Stimulated activated CD4-positive, alpha-beta T cell treated with anti-CD3 and anti-CD28 coated beads, Interleukin-1b, Interleukin-23, amount 100 ng/mL, for 1 hour (primary cell): ENCODE data around the gene ANKRD1.

Experiments used
- DNase-seq, 2 donors: peaks; one replicate each; pipeline ENCODE4 v3.0.0-alpha.2; 2020; ENCODE audit warnings: low read depth in 2 of 2

The ANKRD1 gene

DNA sequence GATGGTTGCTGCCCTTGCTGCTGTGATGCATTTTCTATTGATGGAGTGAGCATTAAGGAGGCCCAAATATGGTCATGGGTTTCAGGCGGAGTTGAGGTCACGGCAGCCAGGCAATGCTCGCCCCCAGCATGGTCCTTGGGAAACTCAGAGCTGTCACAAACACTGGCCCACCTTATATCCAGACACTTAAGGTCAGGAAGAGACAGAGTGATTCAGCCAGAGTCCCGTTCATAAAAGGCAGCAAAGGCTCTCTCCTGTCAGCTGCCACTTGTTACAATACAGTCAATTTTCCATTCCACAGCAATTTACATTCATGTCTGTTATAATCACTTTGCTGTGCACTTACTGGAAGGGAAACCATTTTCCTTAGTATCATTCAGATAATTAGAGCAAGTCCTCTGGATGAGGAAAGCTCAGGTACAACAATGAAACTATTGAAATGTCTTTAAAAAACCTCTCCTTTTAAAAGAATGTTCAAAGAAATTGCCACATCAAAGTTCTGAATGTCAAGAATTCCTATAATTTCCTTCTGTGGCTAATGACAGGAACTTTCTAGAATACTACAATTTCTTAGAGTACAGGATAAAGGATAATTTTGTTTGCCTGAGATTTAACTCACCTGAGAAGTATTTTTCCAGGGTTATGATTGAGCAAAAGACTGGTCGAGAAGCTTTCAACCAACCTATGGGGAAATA is 14.8 kb upstream of the ANKRD1 start:
- no peak for DNase-seq

DNA sequence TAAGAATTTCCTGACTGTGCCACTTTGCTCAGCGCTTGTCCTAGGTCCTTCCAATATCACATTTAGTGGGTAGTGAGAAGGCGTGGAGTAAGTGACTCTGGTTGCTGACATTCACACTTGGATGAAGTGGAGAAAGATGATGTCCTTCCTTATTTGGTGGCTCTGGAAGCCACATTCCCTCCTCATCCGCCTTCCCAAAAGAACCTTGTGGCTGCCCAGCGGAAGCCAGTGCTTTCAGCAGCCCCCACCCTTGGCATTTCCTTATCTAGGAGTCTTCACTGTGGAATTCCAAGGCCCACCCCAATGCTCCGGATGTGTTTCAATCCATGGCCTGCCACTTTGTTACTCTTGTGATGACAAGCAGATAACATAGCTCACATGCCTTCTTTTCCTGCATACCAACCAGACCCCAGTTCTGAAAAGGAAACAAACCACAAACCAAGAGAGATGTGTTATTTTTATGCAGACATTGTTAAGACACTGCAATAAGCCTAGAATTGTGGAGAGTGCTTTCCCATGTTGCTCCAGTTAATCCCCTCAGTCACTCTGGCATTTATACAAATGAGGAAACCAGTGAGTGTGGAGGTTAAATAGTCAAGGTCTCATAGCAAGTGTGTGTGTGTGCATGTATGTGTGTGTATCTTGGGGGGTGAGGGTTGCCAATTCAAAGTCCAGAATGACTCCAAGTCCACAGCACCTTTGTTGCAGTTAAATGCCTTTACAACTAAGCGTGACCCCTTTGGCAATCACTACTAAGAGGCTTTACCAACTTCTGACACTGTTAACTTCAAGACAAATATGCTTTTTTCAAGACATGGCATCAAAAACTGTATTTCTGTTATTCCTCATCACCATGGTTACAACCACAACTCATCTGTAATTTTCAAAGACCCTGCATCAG is 10.3 kb upstream of the ANKRD1 start:
- DNase-seq: no peak

DNA sequence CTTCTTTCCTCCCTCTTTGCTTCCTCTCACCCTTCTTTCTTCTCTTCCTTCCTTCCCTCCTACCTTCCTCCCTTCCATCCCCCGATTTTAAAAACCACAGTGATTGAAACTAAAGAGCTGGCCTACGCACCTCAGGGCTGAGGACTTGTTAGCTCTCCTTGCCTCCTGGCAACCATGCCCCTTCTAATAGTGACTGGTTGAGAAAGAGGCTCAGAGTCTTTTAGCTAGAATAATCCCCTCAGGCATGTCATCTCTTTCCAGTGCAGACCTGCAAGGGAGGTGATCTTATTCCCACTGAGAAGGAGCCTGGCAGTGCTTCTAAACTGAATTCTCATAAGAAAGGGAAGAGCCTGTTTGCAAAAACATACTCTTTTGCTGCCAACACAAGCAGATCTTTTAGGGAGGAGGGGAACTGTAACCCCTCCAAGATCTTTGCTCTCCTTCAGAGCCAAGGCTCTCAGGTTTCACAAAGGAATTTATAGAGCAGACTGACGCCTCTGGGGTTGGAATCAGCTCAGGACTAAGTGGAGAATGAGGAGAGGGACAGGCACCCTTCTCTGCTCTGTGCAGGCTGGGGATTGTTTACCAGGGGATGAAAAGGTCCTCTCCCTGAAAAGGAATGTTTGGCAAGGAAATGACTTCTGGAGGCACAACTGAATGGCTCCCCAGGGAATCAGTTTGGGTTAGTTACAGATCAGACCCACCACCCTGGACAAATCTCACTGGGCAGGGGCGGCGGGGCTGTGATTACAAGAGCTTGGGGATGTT is 9.4 kb upstream of the ANKRD1 start:
- no peak for DNase-seq

DNA sequence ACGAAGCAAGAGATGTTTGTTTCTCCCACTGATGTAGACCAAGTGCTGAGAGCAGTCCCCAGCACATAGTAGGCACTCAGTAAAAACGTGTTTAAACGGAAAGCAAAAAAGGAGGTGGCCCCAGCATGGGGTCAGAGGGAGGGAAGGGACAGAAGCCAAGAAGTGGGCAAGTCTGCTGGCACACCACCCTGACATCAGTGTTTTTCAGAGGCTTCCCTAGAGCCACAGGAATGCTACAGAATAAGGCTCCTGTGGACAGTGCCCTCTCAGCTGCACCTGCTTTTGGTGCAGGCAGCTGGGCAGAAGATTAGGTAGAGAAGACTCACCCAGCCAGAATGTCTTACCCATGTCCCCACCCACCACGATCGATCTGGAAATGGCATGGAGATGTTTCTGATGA is 8.3 kb upstream of the ANKRD1 start:
- DNase-seq: no peak

DNA sequence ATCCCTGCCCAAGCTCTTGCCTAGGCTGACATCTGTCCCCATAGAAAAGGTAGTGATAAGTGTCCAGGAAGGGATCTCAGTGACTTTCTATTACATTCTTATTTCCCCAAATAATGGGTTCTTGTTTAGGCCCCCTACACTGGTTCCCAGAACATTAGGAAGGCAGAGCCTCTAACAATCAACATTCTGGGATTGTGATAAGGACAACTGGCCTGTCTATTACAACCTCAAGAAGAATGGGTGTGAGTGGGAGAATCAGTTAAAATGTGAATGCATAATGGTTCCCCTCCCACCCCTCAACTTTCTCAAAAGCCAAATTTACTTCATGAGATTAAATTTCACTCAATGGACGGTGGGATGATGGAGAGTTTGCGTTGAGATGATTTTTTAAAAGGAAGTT is 6.4 kb upstream of the ANKRD1 start:
- DNase-seq: no peak

DNA sequence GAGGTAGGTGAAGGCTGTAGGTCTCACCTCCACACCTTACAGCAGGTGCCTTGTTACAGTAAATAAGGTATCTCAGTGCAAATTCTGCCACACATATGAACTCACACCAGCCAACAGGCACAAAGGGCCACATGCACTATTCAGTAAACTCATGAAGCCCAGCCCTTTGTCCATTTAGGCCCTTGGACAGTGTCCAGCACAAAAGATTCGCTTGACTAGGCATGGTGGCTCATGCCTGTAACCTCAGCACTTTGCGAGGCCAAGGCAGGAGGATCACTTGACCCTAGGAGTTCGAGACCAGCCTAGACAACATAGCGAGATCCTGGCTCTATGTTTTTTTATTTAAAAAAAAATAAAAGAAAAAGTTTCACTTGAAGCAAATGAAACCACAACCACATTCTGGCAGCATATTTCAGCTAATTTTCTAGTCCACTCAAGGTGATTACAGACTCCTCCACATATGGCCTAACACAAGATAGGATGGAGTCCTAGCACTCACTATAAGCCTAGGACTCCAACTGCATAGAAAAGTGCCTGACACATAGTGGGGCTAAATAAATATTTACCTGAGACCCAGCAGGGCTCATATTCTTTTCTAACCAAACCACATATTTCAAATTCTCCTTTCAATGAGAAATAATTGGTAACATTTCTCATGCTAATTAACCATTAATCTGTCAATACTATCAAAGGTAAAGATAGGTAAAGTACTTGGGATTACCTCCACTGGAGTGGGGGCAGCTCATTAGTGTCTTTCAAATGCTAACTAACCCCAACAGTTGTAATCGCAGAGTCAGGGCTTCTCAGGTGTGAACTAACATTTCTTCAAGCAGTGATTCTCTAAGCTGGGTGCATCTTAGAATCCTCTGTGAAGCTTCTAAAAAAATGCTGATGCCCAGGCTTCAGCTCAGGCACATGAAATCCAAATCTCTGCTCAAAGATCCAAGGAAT is 4.5 kb upstream of the ANKRD1 start:
- no peak for DNase-seq

DNA sequence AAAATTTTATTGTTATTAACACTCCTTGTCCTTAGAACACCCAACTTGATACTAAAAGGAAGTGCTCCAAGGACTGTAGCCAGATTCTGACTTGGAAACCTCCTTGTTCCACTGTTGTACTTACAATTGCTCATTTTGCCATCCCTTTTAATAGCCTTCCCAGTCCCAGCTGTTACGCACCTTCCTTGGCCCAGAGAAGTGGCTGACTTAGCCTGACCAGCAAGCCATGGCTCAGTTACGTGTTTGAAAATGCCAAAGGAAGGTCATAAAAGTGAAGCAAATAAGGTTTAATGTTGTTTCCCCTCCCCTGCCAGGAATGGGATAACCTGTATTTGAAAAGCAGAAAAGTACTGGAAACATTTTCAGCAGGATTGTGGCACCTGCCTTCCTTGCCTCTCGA is 3.7 kb upstream of the ANKRD1 start:
- no peak for DNase-seq

DNA sequence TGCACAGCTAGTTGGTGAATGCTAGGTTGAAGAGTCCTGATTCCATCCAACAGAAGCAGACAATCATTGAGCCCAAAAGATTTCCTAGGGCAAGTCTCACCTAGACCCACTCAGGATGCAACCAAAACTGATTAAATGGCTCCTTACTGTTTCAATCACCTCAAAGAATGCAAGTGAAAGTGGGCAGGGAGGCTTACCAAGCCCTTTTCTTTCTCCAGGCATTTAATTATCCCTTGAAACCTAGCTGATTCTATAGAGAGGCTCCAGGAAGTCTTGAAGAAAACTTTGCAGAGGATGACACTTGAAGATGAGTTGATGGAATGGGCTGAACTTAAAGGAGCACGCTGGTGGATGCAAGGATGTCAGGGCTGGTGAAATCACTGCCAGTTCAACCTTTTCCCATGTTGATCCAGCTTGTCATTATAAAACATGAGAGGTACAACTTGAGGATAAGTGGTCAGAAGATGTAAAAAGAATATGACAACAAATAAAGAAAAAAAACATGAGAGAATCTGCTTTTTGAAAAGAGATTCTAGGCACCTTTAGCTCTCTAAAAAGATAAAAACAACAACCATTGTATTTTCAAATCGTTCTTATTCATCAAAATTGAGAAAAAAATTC is 2.3 kb upstream of the ANKRD1 start:
- no peak for DNase-seq

DNA sequence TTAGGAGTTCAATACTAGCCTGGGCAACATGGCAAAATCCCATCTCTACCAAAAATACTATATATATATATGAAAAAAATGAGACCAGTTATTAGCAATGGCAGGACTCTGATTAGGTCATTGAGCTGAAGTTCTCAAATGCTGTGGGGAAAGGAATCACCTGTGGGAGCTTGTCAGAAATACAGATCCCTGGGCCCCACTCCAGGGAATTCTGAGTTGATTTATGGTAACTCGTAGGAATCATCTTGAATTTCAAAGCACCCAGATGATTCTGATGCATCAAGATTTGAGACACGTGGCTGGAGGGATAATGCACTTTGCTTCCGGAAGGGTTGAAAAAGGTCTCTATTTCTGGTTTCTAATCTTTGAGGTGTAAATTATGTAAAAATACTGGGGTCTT is 1.0 kb upstream of the ANKRD1 start:
- no peak for DNase-seq

DNA sequence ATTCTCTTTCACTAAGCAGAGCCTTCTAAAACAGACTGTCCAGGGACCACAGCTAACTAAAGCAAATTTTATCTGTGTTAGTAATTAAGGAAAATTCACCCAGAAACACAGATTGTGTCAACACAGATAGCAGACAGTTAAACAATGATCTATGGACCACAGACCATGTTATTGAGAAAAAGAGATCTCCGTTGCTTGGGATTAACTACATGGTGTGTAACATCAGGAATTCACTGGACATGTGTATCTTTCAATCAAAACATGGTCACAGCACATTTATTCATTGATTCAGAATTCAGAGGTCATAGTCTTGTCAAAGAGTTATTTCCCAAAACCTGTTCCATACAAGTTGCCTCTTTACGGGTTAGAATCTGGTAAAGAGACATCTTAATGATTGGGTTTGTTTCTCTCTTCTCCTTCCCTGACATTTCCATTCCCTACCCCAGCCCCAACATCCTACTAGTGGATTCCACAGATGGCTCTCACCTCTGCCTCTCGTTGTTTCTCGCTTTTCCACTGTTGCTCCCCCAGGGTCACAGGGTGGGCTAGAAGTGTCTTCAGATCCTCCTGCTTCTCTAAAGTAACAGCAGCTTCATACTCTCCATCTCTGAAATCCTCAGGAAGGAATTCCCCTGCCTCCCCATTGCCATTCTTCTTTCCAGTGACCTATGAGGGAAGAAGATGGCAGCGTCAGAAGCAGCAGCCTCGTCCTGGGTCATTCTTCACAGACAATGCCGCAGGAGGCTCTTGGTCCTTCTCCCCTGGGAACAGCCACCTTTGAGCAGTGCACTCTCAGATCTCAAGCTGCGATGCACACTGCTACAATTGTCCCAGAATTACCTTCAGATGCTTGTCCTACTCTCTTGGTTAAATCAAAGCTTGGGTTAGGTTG is 958 bp downstream of the ANKRD1 start:
- no peak for DNase-seq

DNA sequence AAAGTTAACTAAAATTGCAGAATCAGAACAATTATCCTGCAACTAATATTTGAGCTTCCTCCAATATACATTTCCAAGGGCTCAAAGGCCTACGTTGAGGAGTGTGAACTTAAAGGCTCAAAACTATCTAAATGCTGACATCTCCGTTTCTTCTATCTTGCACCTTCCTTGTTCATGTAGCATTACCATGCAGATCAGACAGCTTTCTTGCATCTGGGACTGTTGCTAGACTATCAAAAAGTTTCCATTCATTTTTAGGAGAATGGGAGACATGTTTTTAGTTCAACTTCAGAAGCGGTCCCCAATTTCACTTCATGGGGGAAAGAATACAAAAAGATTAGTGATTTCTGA is 2.9 kb downstream of the ANKRD1 start:
- DNase-seq: no peak

DNA sequence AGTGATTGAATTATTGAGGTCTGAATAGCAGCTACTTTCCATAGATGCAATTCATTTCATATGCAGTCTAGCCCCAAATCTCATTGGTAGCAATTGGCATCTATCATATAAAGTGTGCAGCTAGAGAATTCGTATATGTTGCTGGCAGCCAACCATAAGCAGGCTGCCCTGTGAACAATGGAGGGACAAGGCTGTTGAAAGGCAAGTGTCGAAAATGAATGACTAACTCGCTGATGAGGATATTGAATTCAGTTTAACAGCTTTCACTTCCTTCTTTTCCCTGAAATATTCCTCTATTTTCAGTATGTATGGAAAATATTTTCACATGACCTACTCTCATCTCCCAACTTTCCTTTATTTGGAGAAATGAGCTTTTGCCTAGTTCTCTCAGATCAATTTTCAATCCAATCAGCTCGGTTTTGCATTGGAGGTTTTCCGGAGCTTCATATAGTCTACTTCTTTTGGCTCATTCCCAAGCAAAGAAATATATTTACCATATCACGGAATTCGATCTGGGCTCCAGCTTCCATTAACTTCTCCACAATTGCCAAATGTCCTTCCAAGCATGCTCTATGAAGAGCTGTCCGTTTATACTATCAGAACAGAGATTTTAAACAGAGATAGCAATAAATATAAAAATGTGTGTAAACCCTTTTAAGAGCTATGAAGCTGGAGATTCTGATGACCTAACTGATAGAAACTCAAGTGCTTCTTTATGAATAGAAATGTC is 3.5 kb downstream of the ANKRD1 start:
- no peak for DNase-seq

DNA sequence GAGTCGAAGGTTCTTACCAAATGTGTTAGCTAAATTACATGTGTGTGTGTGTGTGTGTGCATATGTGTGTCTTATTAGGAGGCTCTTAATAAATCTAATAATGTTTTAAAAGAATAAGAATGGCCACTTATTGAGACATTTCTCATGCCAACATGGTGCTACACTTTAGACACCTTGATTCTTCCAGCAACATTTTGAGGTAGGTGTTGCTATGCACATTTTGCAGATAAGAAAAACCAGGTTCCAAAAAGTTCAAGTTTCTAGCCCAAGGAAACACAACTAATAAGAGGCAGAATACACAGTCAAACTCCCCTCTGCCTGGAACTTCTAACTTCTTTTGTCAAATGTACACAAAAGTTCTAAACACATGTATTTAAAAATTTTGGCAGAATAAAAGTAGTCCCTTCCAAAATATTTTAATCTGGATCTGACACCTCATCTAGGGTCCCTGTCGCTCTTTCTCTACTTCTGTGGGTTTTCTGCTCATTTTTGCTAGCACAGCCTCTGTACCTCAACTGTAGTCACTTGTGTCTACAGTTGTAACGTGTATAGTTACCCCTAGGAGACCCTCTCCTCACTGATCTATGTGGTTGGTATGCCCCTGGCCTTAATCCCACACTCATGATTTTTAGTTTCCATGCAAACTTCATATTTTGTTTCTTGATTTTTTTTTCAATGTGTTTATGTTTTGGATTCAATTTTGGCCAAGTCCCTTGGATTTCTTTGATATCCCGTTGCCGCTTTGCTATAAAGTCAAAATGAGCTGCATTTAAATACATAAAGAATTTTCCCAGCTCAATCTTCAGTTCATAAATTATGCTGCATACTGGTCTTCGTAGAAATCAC is 4.3 kb downstream of the ANKRD1 start:
- no peak for DNase-seq

DNA sequence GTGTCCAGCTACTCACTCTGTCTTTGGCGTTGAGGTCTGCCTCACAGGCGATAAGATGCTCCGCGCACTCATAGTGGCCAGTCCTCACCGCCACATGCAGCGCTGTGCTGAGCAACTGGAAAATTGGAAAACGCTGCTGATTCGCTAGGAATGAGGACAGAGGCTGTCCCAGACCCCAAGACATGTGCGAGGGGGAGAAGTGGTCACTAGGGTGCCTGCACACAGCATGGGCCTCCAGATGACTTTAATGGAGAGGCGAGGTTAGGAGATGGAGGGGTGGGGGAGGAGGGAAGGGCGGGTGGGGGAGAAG is 5.2 kb downstream of the ANKRD1 start:
- DNase-seq: no peak

DNA sequence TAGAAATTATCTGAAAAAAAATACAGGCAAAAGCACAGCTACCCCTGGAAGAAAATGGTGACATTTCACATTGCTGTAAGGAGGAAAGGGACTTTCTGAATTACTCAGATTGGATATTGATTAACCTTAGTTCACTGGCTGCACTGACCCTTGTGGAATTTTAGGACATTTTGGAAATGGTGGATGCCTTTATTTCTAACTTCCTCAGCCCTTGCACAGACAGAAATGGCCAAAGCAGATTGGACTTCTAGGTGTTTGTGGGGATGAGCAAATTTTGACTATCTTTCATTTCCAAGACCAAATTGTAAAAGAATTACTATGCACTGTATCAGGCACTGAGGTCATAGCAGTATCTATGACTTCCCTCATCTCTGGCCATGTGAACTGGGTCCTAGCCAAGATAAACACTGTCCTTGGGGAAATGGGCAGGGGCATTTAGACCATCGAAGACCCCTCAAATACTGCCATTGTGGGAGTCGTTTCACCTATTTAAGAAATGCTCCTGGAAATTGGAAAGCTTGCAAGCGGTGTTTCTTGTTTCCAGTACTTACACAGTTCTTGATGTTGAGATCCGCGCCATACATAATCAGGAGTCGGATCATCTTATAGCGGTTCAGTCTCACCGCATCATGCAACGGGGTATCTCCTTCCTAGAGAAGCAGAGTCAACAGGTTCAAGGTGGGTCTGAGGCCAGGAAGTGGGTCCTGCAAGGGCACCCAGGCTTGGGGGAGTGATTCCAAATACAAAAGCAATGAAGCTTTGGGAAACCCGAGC is 5.7 kb downstream of the ANKRD1 start:
- no peak for DNase-seq

DNA sequence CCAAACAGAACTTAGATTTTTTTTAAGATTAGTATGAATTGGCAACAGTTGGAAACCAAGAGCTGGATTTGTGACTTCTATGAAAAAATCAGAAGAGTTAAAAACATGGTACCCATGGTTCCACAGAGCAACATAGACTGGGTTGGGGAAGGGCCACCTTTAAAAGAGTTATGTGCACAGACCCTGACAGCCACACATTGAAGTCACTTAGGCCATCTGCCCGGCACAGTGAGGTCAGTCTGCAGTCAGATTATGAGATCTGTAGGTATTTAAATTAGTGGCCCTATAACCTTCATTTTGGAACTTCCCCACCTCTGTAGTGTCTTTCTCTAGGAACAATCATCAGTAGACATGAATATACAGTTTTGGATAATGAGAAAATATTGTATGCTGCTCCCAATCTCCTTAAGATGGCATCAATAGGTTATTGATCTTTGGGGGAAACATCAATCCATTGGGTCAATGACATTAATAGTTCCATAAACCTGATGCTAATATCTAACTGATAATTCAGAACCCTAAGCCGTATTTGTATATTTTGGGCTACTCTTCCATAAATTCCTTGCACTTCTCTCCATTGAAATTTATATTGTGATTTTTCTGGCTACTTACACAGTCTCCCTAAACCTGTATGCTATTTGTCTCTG is 7.0 kb downstream of the ANKRD1 start:
- DNase-seq: no peak

DNA sequence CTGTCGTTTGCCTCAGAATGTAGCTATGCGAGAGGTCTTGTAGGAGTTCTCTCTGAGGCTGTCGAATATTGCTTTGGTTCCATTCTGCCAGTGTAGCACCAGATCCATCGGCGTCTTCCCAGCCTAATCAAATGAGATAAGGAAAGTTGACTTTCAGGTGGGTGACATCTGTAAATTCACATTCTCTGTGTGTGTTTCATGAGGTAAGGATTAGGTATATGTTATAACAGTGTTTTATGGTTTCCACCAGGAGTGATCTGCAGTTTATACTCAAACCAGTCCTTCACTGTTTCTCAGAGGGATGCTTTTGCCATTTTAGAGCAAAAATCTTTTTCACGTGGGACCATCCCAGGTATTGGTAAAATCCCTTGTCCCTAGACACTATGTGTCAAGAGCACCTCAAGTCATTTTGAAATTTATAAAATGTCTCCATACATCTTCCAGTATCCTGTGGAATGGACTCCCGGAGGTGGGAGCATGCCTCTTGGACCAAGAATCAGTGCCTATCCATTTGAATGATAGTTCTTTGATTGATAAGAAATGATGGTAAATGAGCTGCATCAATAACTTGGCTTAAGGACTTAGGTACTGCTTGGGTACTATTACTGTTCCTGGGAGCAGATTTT is 7.9 kb downstream of the ANKRD1 start:
- DNase-seq: no peak
